K562 (cell line): ENCODE measurements around the gene GTF2A2. TPM values are rescaled to one million over a fixed set of nuclear protein-coding genes. Genes with fewer than 3 reads are reported as not detected.

ENCODE experiments used
- ATAC-seq: fragments of 200-7000 bp; cut with Tn5 transposase; 3 replicates; pipeline ENCODE4 v1.9.1; 2020; ENCODE audit warnings: moderate library complexity
- BruUV-seq: library from RNA; stranded (reverse); fragments of 400-500 nt; replicated peaks from 2 replicates; lab custom pipeline; 2021; lab: Mats Ljungman, UMichigan
- CTCF ChIA-PET: fragments of 300-600 bp; formaldehyde crosslinking; extraction: SDS; loops from one replicate; lab custom pipeline; 2021; ENCODE audit warnings: low intra/inter-chr PET ratio; lab: Yijun Ruan, JAX
- POLR2A ChIA-PET: fragments of 300-600, 350-650 bp; sonication (Branson Sonifier 250); formaldehyde crosslinking; extraction: SDS; loops from one replicate; lab custom pipeline; 2021; ENCODE audit warnings: antibody characterized with exemption, inconsistent platforms; lab: Yijun Ruan, JAX
- DNase-seq, 4 experiments: peaks; one replicate each; pipeline versions ENCODE4 v3.0.0 to v3.0.0-alpha.2; 2011 to 2018; ENCODE audit warnings: low spot score in 3 of 4, mixed read lengths in 3 of 4; ENCODE audit errors: extremely low read depth in 1 of 4
- FAIRE-seq: peaks from 2 replicates; lab custom pipeline; 2011; peaks lifted over from hg19 to GRCh38; lab: Jason Lieb, UNC
- H2AFZ ChIP-seq: 2 replicates; pipeline ENCODE4 v1.6.0; 2011; ENCODE audit warnings: low read depth, low read length, control low read depth, inconsistent platforms
- H3K27ac ChIP-seq: fragments of 200-600 bp; 3 replicates; pipeline ENCODE4 v1.8.0; 2011; ENCODE audit warnings: low read depth, mild to moderate bottlenecking, control low read depth, inconsistent platforms, low read length, moderate library complexity, mixed read lengths; ENCODE audit errors: extremely low read depth
- H3K27me3 ChIP-seq, 2 experiments: fragments of 300-600 bp in 1 of 2; 2 replicates in 1 of 2; 3 replicates in 1 of 2; pipeline versions ENCODE4 v1.6.0 to v1.8.0; 2011; ENCODE audit warnings: inconsistent platforms in 2 of 2, low read length in 2 of 2, mild to moderate bottlenecking in 1 of 2, mixed read lengths in 1 of 2, moderate library complexity in 1 of 2; ENCODE audit not compliant: control insufficient read depth in 2 of 2, insufficient read depth in 2 of 2
- H3K36me3 ChIP-seq: fragments of 300-600 bp; 3 replicates; pipeline ENCODE4 v1.8.0; 2011; ENCODE audit warnings: mild to moderate bottlenecking, low read length, inconsistent platforms; ENCODE audit not compliant: control insufficient read depth, insufficient read depth
- H3K4me1 ChIP-seq, 2 experiments: fragments of 200-600 bp in 1 of 2; replicated peaks in 1 of 2; 2 replicates in 1 of 2; 3 replicates in 1 of 2; pipeline versions ENCODE4 v1.5.1 to v1.8.0; 2011; ENCODE audit warnings: inconsistent platforms in 2 of 2, low read length in 2 of 2, mild to moderate bottlenecking in 1 of 2, mixed read lengths in 1 of 2, moderate library complexity in 1 of 2; ENCODE audit not compliant: control insufficient read depth in 2 of 2, insufficient read depth in 2 of 2
- H3K4me2 ChIP-seq: 2 replicates; pipeline ENCODE4 v1.6.1; 2011; ENCODE audit warnings: low read length, control low read depth, inconsistent platforms, mixed read lengths; ENCODE audit not compliant: insufficient read depth
- H3K4me3 ChIP-seq: fragments of 200-600 bp; sonication (generic), shearing (Covaris generic); 2 replicates; pipeline ENCODE4 v1.5.1; 2016; ENCODE audit warnings: control low read depth, inconsistent platforms
- H3K79me2 ChIP-seq: fragments of 200-600 bp; 3 replicates; pipeline ENCODE4 v1.8.0; 2011; ENCODE audit warnings: low read length, inconsistent platforms; ENCODE audit not compliant: control insufficient read depth, insufficient read depth
- H3K9ac ChIP-seq, 2 experiments: 2 replicates each; pipeline versions ENCODE4 v1.6.0 to v1.6.1; 2011; ENCODE audit warnings: low read depth in 2 of 2, low read length in 2 of 2, control low read depth in 1 of 2, inconsistent platforms in 1 of 2, mild to moderate bottlenecking in 1 of 2, mixed read lengths in 1 of 2; ENCODE audit not compliant: insufficient read depth in 1 of 2
- H3K9me1 ChIP-seq: one replicate; pipeline ENCODE4 v1.6.0; 2011; ENCODE audit warnings: inconsistent platforms, mild to moderate bottlenecking, low read length, moderate library complexity; ENCODE audit not compliant: control insufficient read depth, insufficient read depth
- H3K9me3 ChIP-seq: replicated peaks from 2 replicates; pipeline ENCODE4 v1.5.1; 2011; ENCODE audit warnings: low read depth, low read length, inconsistent platforms; ENCODE audit not compliant: control insufficient read depth, insufficient read depth
- H4K20me1 ChIP-seq: replicated peaks from 2 replicates; pipeline ENCODE4 v1.6.1; 2011; ENCODE audit warnings: low read length, inconsistent platforms, mixed read lengths; ENCODE audit not compliant: control insufficient read depth, insufficient read depth
- ARID1B ChIP-seq: fragments of 450-650 bp; IDR thresholded peaks from 2 replicates; pipeline ENCODE4 v1.6.1; 2016; ENCODE audit warnings: antibody characterized with exemption, mild to moderate bottlenecking, inconsistent platforms
- CBFA2T3 ChIP-seq: fragments of 450-650 bp; IDR thresholded peaks from 2 replicates; pipeline ENCODE4 v1.6.1; 2017
- CEBPG ChIP-seq, 3 experiments: fragments of 200-800 bp in 1 of 3; sonication (Bioruptor generic) in 1 of 3; sonication (generic) in 1 of 3; formaldehyde crosslinking in 1 of 3; IDR thresholded peaks in 2 of 3; conservative IDR thresholded peaks in 1 of 3; 2 replicates each; pipeline versions ENCODE4 v1.6.1 to v1.8.0; 2016 to 2022; ENCODE audit warnings: missing compliant biosample characterization in 2 of 3, missing genetic modification characterization in 2 of 3, mild to moderate bottlenecking in 1 of 3, missing genetic modification reagents in 1 of 3
- EZH2 ChIP-seq: IDR thresholded peaks from 2 replicates; pipeline ENCODE4 v1.6.1; 2012; ENCODE audit warnings: low read depth, mild to moderate bottlenecking, inconsistent platforms, low read length, borderline replicate concordance
- GTF2A2 ChIP-seq: IDR thresholded peaks from 2 replicates; pipeline ENCODE4 v1.6.1; 2016; ENCODE audit warnings: mild to moderate bottlenecking, missing genetic modification characterization, missing compliant biosample characterization
- KLF1 ChIP-seq: fragments of 450-650 bp; IDR thresholded peaks from 2 replicates; pipeline ENCODE4 v1.6.1; 2016; ENCODE audit warnings: missing genetic modification characterization, missing compliant biosample characterization
- LEF1 ChIP-seq: fragments of 450-650 bp; IDR thresholded peaks from 2 replicates; pipeline ENCODE4 v1.6.1; 2016; ENCODE audit warnings: mild to moderate bottlenecking
- MYBL2 ChIP-seq, 2 experiments: fragments of 450-650 bp in 1 of 2; sonication (generic) in 1 of 2; formaldehyde crosslinking in 1 of 2; IDR thresholded peaks; 2 replicates each; pipeline versions ENCODE4 v1.6.1 to v1.8.1; 2017 to 2022; ENCODE audit warnings: borderline replicate concordance in 1 of 2, inconsistent platforms in 1 of 2, low read depth in 1 of 2, mild to moderate bottlenecking in 1 of 2, missing genetic modification reagents in 1 of 2, moderate library complexity in 1 of 2
- RCOR1 ChIP-seq, 2 experiments: IDR thresholded peaks; 2 replicates each; pipeline ENCODE4 v1.6.1; 2012; ENCODE audit warnings: low read depth in 2 of 2, low read length in 2 of 2, borderline replicate concordance in 1 of 2, improper control_type of control experiment in 1 of 2
- SMARCA4 ChIP-seq: fragments of 450-650 bp; IDR thresholded peaks from 2 replicates; pipeline ENCODE4 v1.6.1; 2016
- SNRNP70 ChIP-seq: fragments of 200-400 bp; formaldehyde crosslinking; optimal IDR thresholded peaks from 2 replicates; pipeline ENCODE3; 2017; ENCODE audit warnings: low read depth, low read length
- TEAD4 ChIP-seq, 2 experiments: sonication (generic) in 1 of 2; formaldehyde crosslinking in 1 of 2; IDR thresholded peaks; 2 replicates each; pipeline versions ENCODE4 v1.6.1 to v1.8.0; 2012 to 2022; ENCODE audit warnings: borderline replicate concordance in 1 of 2, inconsistent platforms in 1 of 2, low read length in 1 of 2, mild to moderate bottlenecking in 1 of 2, missing genetic modification reagents in 1 of 2
- WGBS: fragments of 100-300 bp; shearing (Covaris generic); methylation state at CpG from one replicate; pipeline ENCODE4 v1.1.6; 2016; ENCODE audit warnings: low coverage, mixed read lengths; ENCODE audit not compliant: insufficient coverage; ENCODE audit errors: missing lambda C conversion rate; 5-methylcytosine and 5-hydroxymethylcytosine counted together
- in situ Hi-C: fragments of 300-500 bp; cut with MboI; formaldehyde crosslinking; loops from 4 replicates; pipeline ENCODE4 v1.15.0; 2018; ENCODE audit warnings: inconsistent platforms, mixed read lengths
- intact Hi-C: fragments of 100-400 bp; cut with micrococcal nuclease; formaldehyde crosslinking; loops from 2 replicates; pipeline ENCODE4 v1.14.2; 2022
- polyA plus RNA-seq, 8 experiments: library from polyadenylated mRNA; depleted of rRNA in 4 of 8; stranded (reverse) in 5 of 8; unstranded in 3 of 8; fragments of >200 nt; fragmentation: Nextera tagmentation in 2 of 8; fragmentation: Illumina TruSeq in 1 of 8; extraction: Ambion mirVana in 2 of 8; extraction: Trizol in 1 of 8; gene quantifications; 2 replicates each; pipeline versions ENCODE4 v1.2.1 to v1.2.3, GENCODE V29; 2011 to 2014; ENCODE audit warnings: inconsistent platforms in 1 of 8, missing spikeins in 1 of 8
- total RNA-seq, 7 experiments: library from RNA; depleted of rRNA in 6 of 7; stranded (reverse); fragments of >200 nt in 6 of 7; fragmentation: Illumina TruSeq in 2 of 7; extraction: Trizol in 2 of 7; gene quantifications; 2 replicates each; pipeline versions ENCODE4 v1.2.1 to v1.2.3, GENCODE V29; 2011 to 2021; ENCODE audit warnings: low replicate concordance in 1 of 7

GTF2A2 gene
- total and polyA plus RNA-seq, 9 of the 15 experiments (the other 6 are each of a cell fraction or from before 2014, with no cell fraction given) = 128 to 656 (median 172) TPM

DNA sequence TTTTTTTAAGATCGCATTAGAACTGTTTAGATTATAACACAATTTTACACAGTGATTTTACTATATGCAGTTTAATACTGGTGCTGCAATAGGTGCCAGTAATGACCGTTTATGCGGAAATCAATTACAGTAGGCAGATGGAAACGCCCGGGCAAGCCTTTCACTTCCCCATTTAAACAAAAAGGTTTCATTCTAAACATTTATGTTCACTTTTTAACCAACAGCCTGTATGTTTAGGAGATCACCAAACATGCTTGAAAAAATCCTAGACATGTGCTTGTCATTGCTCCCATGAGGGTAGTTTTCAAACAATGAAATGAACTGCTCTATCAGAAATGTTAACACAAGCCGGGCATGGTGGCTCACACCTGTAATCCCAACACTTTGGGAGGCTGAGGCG is 29.1 kb upstream of the GTF2A2 start:
- Histone ChIP-seq H2AFZ (no peak overlapping the region), H3K79me2 (peaks cover 71% of the 10 kb centered on the region), H3K27me3 (no peaks in the 10 kb centered on the region), H3K36me3 (peaks cover 44% of the 10 kb centered on the region), H3K9me3 (no peaks in the 10 kb centered on the region), H3K9me1 (no peaks in the 10 kb centered on the region), H3K4me2 (peak overlapping the region; percentile 49), H3K4me3 (no peak overlapping the region), H3K27ac (peak overlapping the region; percentile 53; the same call in 1 of the 3 replicates), H3K9ac (peak overlapping the region in 1 of 2 experiments; percentile 26; a peak in 1 of 4 replicates), H3K4me1 (peaks cover 12 to 17% of the 10 kb centered on the region in 2 experiments), H4K20me1 (peaks cover 11% of the 10 kb centered on the region; the same call in 1 of the 2 replicates)
- ChIA-PET CTCF (no interaction called here), POLR2A (interaction anchor here (0.6 kb wide), 1 partner anchor 370 kb away, joined by 3 read pairs; no protein-coding TSS in a partner anchor)
- intact Hi-C loops = no loop called here
- DNase-seq = no peak
- no peak for FAIRE-seq
- TF ChIP-seq GTF2A2 (tag) (0 out of 2 replicates have a peak, but pooled peaks have one; percentile 23), SNRNP70 (no peak)
- whole genome bisulfite sequencing = 79% methylated on average over 6 of the region's 7 CpGs
- in situ Hi-C loops = no loop called here
- no peak for ATAC-seq
- TSS peak; percentile 7 for BruUV-seq

GRCh38 chr15:59685737-59686297 is 28.5 kb upstream of the GTF2A2 start:
- H3K4me2 ChIP-seq = peak overlapping the region; percentile 49
- peak overlapping the region; percentile 53; the same call in 2 of the 3 replicates for H3K27ac ChIP-seq
- FAIRE-seq (no peak), DNase-seq (peak in 1 of 4 experiments; percentile 15), ATAC-seq (no peak)
- H3K9me3 ChIP-seq = no peaks in the 10 kb centered on the region
- intact Hi-C loops = no loop called here
- no peak overlapping the region for H3K4me3 ChIP-seq
- peaks cover 50% of the 10 kb centered on the region for H3K36me3 ChIP-seq
- ChIA-PET POLR2A (interaction anchor here (0.6 kb wide), 1 partner anchor 371 kb away, joined by 3 read pairs; no protein-coding TSS in a partner anchor), CTCF (no interaction called here)
- BruUV-seq = no TSS peak
- 0 out of 4 replicates have a peak overlapping the region, but pooled peaks of 1 of the 2 experiments have one; percentile 18 for H3K9ac ChIP-seq
- peaks cover 73% of the 10 kb centered on the region for H3K79me2 ChIP-seq
- peaks cover 11 to 17% of the 10 kb centered on the region in 2 experiments for H3K4me1 ChIP-seq
- H4K20me1 ChIP-seq = peaks cover 11% of the 10 kb centered on the region; the same call in 1 of the 2 replicates
- no peaks in the 10 kb centered on the region for H3K9me1 ChIP-seq
- in situ Hi-C loops = no loop called here
- whole genome bisulfite sequencing = 0% methylated on average over 1 of the region's 1 CpG
- no peaks in the 10 kb centered on the region for H3K27me3 ChIP-seq
- H2AFZ ChIP-seq = no peak overlapping the region
- TF ChIP-seq TEAD4 (IDR thresholded peaks at IDR 0.05; ENCODE audit: low read length) (peak; percentile 38; the same call in 1 of the 2 replicates), TEAD4 (CRISPR knock-in tag; IDR thresholded peaks at IDR 0.05; ENCODE audit: borderline replicate concordance) (no peak), KLF1 (tag) (no peak), LEF1 (peak; percentile 44; the same call in 1 of the 2 replicates), RCOR1 (IDR thresholded peaks at IDR 0.05; ENCODE audit: borderline replicate concordance in 1 of 2, low read depth in 2 of 2, low read length in 2 of 2) (peak in 1 of 2 experiments; percentile 62; a peak in 1 of 4 replicates), CBFA2T3 (peak; percentile 59), CEBPG (CRISPR knock-in tag; IDR thresholded peaks at IDR 0.05) (no peak), CEBPG (tag; conservative IDR thresholded peaks at IDR 0.05 in 1 of 2, IDR thresholded peaks at IDR 0.05 in 1 of 2) (peak in 1 of 2 experiments; percentile 32; a peak in 1 of 4 replicates), MYBL2 (IDR thresholded peaks at IDR 0.05; ENCODE audit: low read depth) (0 out of 2 replicates have a peak, but pooled peaks have one; percentile 12), MYBL2 (CRISPR knock-in tag; IDR thresholded peaks at IDR 0.05; ENCODE audit: borderline replicate concordance) (no peak), SMARCA4 (peak; percentile 71), ARID1B (peak; percentile 79), EZH2 (no peak)
